Ectodermal cell (in vitro differentiated cells): ENCODE measurements around the gene PI3. TPM values are rescaled to one million over a fixed set of nuclear protein-coding genes. Genes with fewer than 3 reads are reported as not detected.
"Not testable (repeated sequence)": the region's sequence is repeated elsewhere in the genome, so short reads cannot be mapped to it uniquely, and the experiment has no call there.

Experiments
- H3K27ac ChIP-seq: 2 replicates; pipeline ENCODE4 v1.7.0; 2013; ENCODE audit warnings: mild to moderate bottlenecking, low read depth, low read length; ENCODE audit not compliant: insufficient read depth, poor library complexity, severe bottlenecking
- H3K27me3 ChIP-seq: 2 replicates; pipeline ENCODE4 v1.7.0; 2013; ENCODE audit warnings: mild to moderate bottlenecking, low read length; ENCODE audit not compliant: insufficient read depth, control insufficient read depth, poor library complexity, severe bottlenecking
- H3K36me3 ChIP-seq: one replicate; pipeline ENCODE4 v1.7.0; 2013; ENCODE audit warnings: low read length; ENCODE audit not compliant: control insufficient read depth, insufficient read depth
- H3K4me1 ChIP-seq: one replicate; pipeline ENCODE4 v1.7.0; 2013; ENCODE audit warnings: low read length; ENCODE audit not compliant: control insufficient read depth, insufficient read depth
- H3K4me3 ChIP-seq: 2 replicates; pipeline ENCODE4 v1.7.0; 2013; ENCODE audit warnings: low read depth, low read length, control low read depth; ENCODE audit not compliant: insufficient read depth
- H3K9me3 ChIP-seq: 2 replicates; pipeline ENCODE4 v1.7.0; 2013; ENCODE audit warnings: mild to moderate bottlenecking, low read length, moderate library complexity; ENCODE audit not compliant: control insufficient read depth
- WGBS, 2 experiments: methylation state at CpG; one replicate each; pipeline ENCODE4 v1.1.7; 2013; ENCODE audit warnings: missing lambda C conversion rate in 2 of 2; 5-methylcytosine and 5-hydroxymethylcytosine counted together
- polyA plus RNA-seq, 4 experiments: library from polyadenylated mRNA; stranded (reverse); fragments of 50-300 nt; gene quantifications; one replicate each; pipeline ENCODE4 v1.2.3, GENCODE V29; 2013

The PI3 gene
- not detected for polyA plus RNA-seq (2013, experiment 1 of 4)
- polyA plus RNA-seq (2013, experiment 2 of 4) = not detected
- not detected for polyA plus RNA-seq (2013, experiment 3 of 4)
- polyA plus RNA-seq (2013, experiment 4 of 4) = not detected

DNA sequence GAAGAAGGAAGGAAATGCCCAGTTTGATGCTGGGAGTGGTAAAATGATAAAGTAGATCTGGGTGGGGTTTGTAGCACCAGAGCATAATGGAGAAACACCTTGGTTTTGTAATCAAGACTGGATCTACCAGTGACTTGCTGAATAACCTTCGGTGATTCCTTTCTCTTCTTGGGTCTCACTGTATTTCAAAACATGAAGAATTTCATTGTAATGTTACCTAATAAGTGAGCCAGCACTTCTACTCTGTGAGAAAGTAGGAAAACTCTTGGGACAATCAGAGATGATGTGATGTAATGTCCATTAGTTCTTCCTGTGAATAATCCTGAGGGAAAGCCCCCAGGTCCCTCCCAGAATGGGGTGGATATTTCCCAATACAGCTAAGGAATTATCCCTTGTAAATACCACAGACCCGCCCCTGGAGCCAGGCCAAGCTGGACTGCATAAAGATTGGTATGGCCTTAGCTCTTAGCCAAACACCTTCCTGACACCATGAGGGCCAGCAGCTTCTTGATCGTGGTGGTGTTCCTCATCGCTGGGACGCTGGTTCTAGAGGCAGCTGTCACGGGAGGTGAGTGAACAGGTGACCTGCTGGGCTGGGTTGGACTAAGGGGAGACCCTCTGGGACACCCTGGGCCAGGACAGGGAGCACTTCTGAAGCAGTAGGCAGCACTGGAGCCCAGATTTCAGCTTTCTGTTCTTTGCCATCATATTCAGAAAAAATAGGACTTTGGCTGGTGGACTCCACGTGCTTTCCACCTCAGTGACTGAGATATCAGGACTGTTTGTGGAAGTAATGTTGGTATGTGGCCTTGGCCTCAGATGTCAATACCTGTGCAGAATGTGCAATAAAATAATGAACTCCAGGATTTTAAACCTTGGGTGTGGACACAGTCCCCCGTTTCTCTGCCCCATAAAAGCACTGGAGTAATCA is at the start of gene PI3:
Gene PI3 (plus strand): TSS at position 469 of the 931 bp plus-strand sequence. CDS start 21 bp downstream, at position 490.
- no peaks in the 10 kb centered on the region for H3K9me3 ChIP-seq
- WGBS, 2 experiments = 80 to 85% methylated on average over 8 of the region's 8 CpGs
- no peaks in the 10 kb centered on the region for H3K36me3 ChIP-seq
- no peaks in the 10 kb centered on the region for H3K4me1 ChIP-seq
- no peaks in the 10 kb centered on the region for H3K27me3 ChIP-seq
- no peak within 1 kb of the TSS for H3K4me3 ChIP-seq
- no peak within 1 kb of the TSS for H3K27ac ChIP-seq

DNA sequence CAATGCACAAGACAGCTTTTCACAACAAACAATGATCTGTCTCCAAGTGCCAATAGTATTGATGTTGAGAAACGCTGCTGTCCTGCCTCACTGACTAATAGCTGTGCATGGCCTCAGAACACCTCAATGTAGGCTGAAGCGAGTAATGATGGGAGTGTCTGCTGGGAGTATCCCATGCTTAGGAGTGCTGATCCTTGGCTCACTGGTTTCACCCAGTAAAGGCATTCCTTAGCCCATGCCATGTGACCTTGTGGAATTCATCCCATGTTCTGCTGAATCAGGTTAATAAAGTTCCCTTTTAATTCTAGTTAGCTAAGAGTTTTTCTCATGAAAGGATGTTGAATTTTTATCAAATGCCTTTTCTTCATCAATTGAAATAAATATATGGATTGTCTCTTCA is 46.6 kb upstream of the PI3 start:
- no peaks in the 10 kb centered on the region for H3K36me3 ChIP-seq
- no peaks in the 10 kb centered on the region for H3K4me1 ChIP-seq
- WGBS, 2 experiments = 83 to 96% methylated on average over 2 of the region's 2 CpGs
- H3K9me3 ChIP-seq = no peaks in the 10 kb centered on the region
- peaks cover 3% of the 10 kb centered on the region for H3K27me3 ChIP-seq
- H3K27ac ChIP-seq = no peak overlapping the region
- no peak overlapping the region for H3K4me3 ChIP-seq

DNA sequence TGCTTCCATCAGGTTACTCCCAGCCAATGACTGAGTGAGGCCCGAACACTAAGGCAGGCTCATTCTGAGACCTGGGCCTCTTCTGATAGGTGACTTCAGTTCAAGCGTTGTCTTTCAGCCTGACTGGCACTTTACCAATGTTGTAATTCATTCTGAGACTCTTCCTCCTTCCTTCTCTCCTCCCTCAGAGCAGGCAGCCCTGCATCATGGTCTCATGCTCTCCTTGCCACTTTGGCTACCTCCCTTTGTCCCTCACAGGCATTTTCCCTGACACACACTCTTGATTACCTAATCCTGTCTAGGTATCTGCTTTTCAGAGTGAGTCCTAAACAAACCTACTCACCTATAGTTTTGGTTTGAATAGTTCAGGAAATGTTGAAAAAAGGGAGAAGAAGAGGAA is 37.8 kb upstream of the PI3 start:
- no peaks in the 10 kb centered on the region for H3K9me3 ChIP-seq
- no peak overlapping the region for H3K27ac ChIP-seq
- no peaks in the 10 kb centered on the region for H3K27me3 ChIP-seq
- 88 to 91% methylated on average over 2 of the region's 2 CpGs for WGBS, 2 experiments
- no peaks in the 10 kb centered on the region for H3K36me3 ChIP-seq
- no peak overlapping the region for H3K4me3 ChIP-seq
- no peaks in the 10 kb centered on the region for H3K4me1 ChIP-seq

GRCh38 chr20:45138561-45139300 is 36.0 kb upstream of the PI3 start:
- Histone ChIP-seq H3K27me3 (no peaks in the 10 kb centered on the region), H3K4me3 (no peak overlapping the region), H3K9me3 (no peaks in the 10 kb centered on the region), H3K36me3 (no peaks in the 10 kb centered on the region), H3K4me1 (no peaks in the 10 kb centered on the region), H3K27ac (no peak overlapping the region)
- 62% methylated on average over 20 of the region's 20 CpGs for WGBS, 2 experiments

DNA sequence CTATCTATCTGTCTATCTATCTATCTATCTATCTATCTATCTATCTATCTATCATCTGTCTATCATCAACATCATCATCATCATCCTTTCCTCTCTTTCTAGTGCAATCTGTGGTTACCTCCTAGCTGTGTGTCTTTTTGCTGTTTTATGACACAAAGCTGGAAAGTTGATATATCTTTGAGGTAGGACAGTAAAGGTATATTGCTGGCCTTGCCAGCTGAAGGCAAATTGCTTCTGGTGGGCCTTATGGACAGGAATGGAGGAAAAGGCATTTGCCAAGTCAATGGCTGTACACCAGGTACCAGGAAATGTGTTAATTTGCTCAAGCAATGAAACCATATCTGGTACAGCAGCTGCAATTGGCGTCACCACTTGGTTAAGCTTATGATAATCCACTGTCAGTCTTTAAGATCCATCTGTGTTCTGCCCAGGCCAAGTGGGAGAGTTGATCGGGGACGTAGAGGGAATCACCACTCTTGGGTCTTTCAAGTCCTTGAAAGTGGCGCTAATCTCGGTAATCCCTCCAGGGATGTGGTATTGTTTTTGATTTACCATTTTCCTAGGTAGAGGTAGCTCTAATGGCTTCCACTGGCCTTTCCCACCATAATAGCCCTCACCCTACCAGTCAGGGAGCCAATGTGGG is 34.8 kb upstream of the PI3 start:
- 93 to 96% methylated on average over 5 of the region's 5 CpGs for WGBS, 2 experiments
- H3K27ac ChIP-seq = not testable (repeated sequence)

DNA sequence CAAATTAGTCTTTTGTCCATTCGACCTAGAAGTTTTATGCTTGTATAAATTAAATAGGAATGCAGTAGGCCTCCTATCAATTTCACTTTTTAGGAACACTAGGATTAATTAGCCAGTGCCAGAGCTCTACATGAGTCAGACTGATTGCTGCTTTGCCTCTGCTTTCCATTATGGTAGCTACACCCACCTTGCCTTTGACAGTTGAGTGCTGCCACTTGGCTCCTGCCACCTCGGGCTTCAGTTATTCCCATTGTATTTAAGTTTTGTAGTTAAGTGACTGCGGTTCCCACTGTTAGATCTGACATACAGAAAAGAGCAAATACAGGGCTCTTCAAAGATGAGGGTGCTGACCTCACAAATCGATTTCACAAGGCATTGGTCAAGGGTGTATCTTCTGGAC is 33.9 kb upstream of the PI3 start:
- Histone ChIP-seq H3K27me3 (no peaks in the 10 kb centered on the region), H3K4me3 (no peak overlapping the region), H3K9me3 (no peaks in the 10 kb centered on the region), H3K4me1 (no peaks in the 10 kb centered on the region), H3K27ac (no peak overlapping the region), H3K36me3 (no peaks in the 10 kb centered on the region)
- 88 to 89% methylated on average over 4 of the region's 4 CpGs for WGBS, 2 experiments

More for the DNA sequence above, 34.8 kb upstream of the PI3 start:
- not testable (repeated sequence) for H3K4me1 ChIP-seq, H3K4me3 ChIP-seq, H3K9me3 ChIP-seq, H3K27me3 ChIP-seq, H3K36me3 ChIP-seq

DNA sequence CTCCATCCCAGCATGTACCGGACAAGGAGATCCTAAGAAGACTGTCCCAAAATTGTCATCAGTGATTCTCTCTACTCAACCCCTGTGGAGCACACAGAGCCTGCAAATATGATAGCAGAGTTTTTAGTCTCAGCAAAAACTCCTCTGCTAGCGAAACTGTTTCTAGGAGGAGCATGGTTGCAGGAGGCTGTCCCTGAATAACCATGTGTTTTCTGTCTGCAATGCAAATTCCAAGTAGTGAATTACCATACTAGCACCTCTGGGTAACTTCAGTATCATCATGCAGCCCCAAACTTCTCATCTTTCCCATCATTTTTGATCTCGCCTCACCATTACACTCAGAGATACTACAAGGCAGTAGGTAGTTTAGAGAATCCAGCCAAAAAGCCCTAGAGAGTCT is 25.6 kb upstream of the PI3 start:
- no peaks in the 10 kb centered on the region for H3K9me3 ChIP-seq
- no peaks in the 10 kb centered on the region for H3K4me1 ChIP-seq
- 89 to 94% methylated on average over 3 of the region's 3 CpGs for WGBS, 2 experiments
- no peaks in the 10 kb centered on the region for H3K36me3 ChIP-seq
- no peaks in the 10 kb centered on the region for H3K27me3 ChIP-seq
- no peak overlapping the region for H3K27ac ChIP-seq
- H3K4me3 ChIP-seq = no peak overlapping the region

- Histone ChIP-seq H3K36me3 (no peaks in the 10 kb centered on the region), H3K27me3 (no peaks in the 10 kb centered on the region), H3K9me3 (no peaks in the 10 kb centered on the region), H3K27ac (no peak overlapping the region), H3K4me1 (no peaks in the 10 kb centered on the region), H3K4me3 (no peak overlapping the region)
- whole genome bisulfite sequencing, 2 experiments = 82 to 96% methylated on average over 2 of the region's 2 CpGs
Observed at GRCh38 chr20:45152405-45152804, 22.3 kb upstream of the PI3 start.

DNA sequence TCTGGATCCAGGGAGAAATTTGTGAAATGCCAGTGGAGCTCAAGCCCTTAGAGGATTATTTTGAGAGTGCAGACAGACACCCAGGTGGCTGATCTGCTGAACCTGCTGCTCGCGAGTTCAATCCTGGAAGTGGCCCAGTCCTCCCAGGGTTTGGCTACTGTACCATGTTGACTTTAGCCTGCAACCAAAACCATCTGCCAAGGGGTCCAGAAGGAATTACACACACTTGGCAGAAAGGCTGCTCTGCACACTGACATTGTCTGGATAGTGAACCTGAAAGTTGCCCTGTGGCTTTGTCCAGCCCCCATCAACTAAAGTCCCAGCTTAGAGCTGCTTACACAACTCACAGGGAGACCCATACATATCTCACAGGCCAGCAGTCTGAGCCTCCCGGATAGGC is 21.6 kb upstream of the PI3 start:
- Histone ChIP-seq H3K36me3 (no peaks in the 10 kb centered on the region), H3K9me3 (no peaks in the 10 kb centered on the region), H3K27ac (no peak overlapping the region), H3K4me3 (no peak overlapping the region), H3K27me3 (no peaks in the 10 kb centered on the region), H3K4me1 (no peaks in the 10 kb centered on the region)
- WGBS, 2 experiments = 83 to 89% methylated on average over 3 of the region's 3 CpGs

- WGBS, 2 experiments = 81 to 86% methylated on average over 1 of the region's 1 CpG
- Histone ChIP-seq H3K36me3 (no peaks in the 10 kb centered on the region), H3K27me3 (no peaks in the 10 kb centered on the region)
Observed at GRCh38 chr20:45153752-45154151, 20.9 kb upstream of the PI3 start.

More at GRCh38 chr20:45153752-45154151, 20.9 kb upstream of the PI3 start:
- Histone ChIP-seq H3K4me1 (no peaks in the 10 kb centered on the region), H3K9me3 (no peaks in the 10 kb centered on the region), H3K4me3 (no peak overlapping the region), H3K27ac (no peak overlapping the region)
